ENCODE data around the gene POLR1E.

DNA sequence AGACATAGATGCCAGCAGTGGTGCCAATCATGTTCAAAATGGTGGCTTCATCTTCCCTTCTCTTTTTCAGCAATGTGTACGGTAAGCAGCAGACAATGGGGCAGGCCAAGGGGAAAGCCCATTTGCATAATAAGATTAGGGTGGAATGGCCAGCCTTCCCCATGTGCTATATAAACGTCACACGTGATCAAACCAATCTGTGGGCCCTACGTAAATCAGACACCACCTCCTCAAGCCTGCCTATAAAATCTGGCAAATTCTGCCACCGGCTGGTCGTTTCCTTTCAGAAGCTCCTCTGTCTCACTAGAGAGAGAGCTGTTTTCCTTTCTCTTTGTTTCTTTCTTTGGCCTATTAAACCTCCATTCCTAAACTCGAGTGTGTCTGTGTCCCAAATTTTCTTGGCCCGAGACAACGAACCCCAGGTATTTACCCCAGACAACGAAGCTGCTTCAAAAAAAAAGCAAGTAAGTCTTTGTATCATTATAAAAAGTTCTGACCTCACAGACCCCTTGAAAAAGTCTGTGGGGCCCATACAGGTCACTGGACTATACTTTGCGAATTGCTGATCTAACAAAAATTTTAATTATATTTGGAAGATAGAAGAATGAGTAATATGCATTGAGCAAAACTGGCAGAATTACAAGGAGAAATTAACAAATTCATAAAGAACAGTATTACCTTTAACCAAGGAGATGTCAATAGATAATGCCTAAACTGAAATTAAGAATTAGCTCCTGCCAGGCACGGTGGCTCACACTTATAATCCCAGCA is 35.7 kb upstream of the POLR1E start:
- TF ChIP-seq SPI1 (IDR thresholded peaks at IDR 0.05; ENCODE audit: low read depth, low read length) (no peak), POLR2A (IDR thresholded peaks at IDR 0.05; ENCODE audit: low read depth, low read length) (no peak), POLR2AphosphoS5 (IDR thresholded peaks at IDR 0.05; ENCODE audit: low read depth, low read length) (no peak), TAF1 (IDR thresholded peaks at IDR 0.05; ENCODE audit: low read depth, low read length) (no peak)

All from GM12891 (cell line).